ENCODE results near the gene SURF2.
"Not testable (repeated sequence)": the region's sequence is repeated elsewhere in the genome, so short reads cannot be mapped to it uniquely, and the experiment has no call there.

Gene SURF2

GRCh38 chr9:133357656-133358055, 1.3 kb downstream of the SURF2 start:
- DNase-seq: no peak

- DNase-seq: peak; percentile 51
These were observed 3.2 kb downstream of the SURF2 start for GRCh38 chr9:133359399-133360175.

- no peak for DNase-seq
These were observed 4.3 kb downstream of the SURF2 start for GRCh38 chr9:133360400-133361393.

- no peak for DNase-seq
These were observed 5.2 kb downstream of the SURF2 start for GRCh38 chr9:133361507-133362092.

- no peak for DNase-seq
These were observed 6.2 kb downstream of the SURF2 start for GRCh38 chr9:133362359-133363044.

- DNase-seq: no peak
These were observed 10.1 kb downstream of the SURF2 start for GRCh38 chr9:133366435-133366834.

- no peak for DNase-seq
These were observed 10.9 kb downstream of the SURF2 start for GRCh38 chr9:133367221-133367620.

GRCh38 chr9:133367778-133368177, 11.4 kb downstream of the SURF2 start:
- DNase-seq: no peak

GRCh38 chr9:133368249-133368881, 12.0 kb downstream of the SURF2 start:
- DNase-seq: no peak

GRCh38 chr9:133369422-133369821, 13.1 kb downstream of the SURF2 start:
- DNase-seq: no peak

- no peak for DNase-seq
These were observed 13.6 kb downstream of the SURF2 start for GRCh38 chr9:133369933-133370332.

GRCh38 chr9:133370685-133371084, 14.3 kb downstream of the SURF2 start:
- no peak for DNase-seq

- DNase-seq: no peak
These were observed 14.9 kb downstream of the SURF2 start for GRCh38 chr9:133371261-133371711.

- no peak for DNase-seq
These were observed 15.8 kb downstream of the SURF2 start for GRCh38 chr9:133372144-133372543.

GRCh38 chr9:133374612-133375115, 18.3 kb downstream of the SURF2 start:
- no peak for DNase-seq

- DNase-seq: no peak
These were observed 18.9 kb downstream of the SURF2 start for GRCh38 chr9:133375116-133375723.

- peak; percentile 78 for DNase-seq
These were observed 19.6 kb downstream of the SURF2 start, which contains the start of the genes STKLD1 and SURF4 for GRCh38 chr9:133375724-133376654. Gene STKLD1, plus strand, starts transcription at chr9:133376366. Its CDS starts 108 bp downstream, at chr9:133376474. Gene SURF4, minus strand, starts transcription at chr9:133376060. Its CDS starts 91 bp downstream, at chr9:133375969.

- not testable (repeated sequence) for DNase-seq
These were observed 20.9 kb downstream of the SURF2 start for GRCh38 chr9:133377280-133377679.

- no peak for DNase-seq
These were observed 21.4 kb downstream of the SURF2 start for GRCh38 chr9:133377721-133378216.
